Measurements from ENCODE around the gene PTCSC3.
"Not testable (repeated sequence)": the region's sequence is repeated elsewhere in the genome, so short reads cannot be mapped to it uniquely, and the experiment has no call there.

The PTCSC3 gene

GRCh38 chr14:36132826-36133225 lies 43.7 kb downstream of the PTCSC3 start:
- H3K27me3 ChIP-seq (ENCODE audit: control insufficient read depth in 1 of 2, insufficient read depth in 2 of 2, low read length in 2 of 2): no peaks in the 10 kb centered on the region
- H3K9ac ChIP-seq (ENCODE audit: low read depth in 1 of 2, low read length in 2 of 2): no peak overlapping the region
- no peak overlapping the region for H3K4me3 ChIP-seq (ENCODE audit: low read depth in 1 of 2, low read length in 2 of 2)
- no peaks in the 10 kb centered on the region for H3K4me1 ChIP-seq (ENCODE audit: control insufficient read depth in 1 of 2, insufficient read depth in 2 of 2, low read length in 2 of 2)
- H3K27ac ChIP-seq (ENCODE audit: low read depth, low read length): no peak overlapping the region
- no peaks in the 10 kb centered on the region for H3K36me3 ChIP-seq (ENCODE audit: control insufficient read depth in 1 of 2, insufficient read depth in 2 of 2, low read length in 2 of 2)
- H3K9me3 ChIP-seq (ENCODE audit: control insufficient read depth in 1 of 2, low read length in 2 of 2): no peaks in the 10 kb centered on the region

GRCh38 chr14:36130186-36130585 lies 46.3 kb downstream of the PTCSC3 start:
- no peaks in the 10 kb centered on the region for H3K9me3 ChIP-seq (ENCODE audit: control insufficient read depth in 1 of 2, low read length in 2 of 2)
- no peak overlapping the region for H3K9ac ChIP-seq (ENCODE audit: low read depth in 1 of 2, low read length in 2 of 2)
- no peak overlapping the region for H3K27ac ChIP-seq (ENCODE audit: low read depth, low read length)
- no peaks in the 10 kb centered on the region for H3K36me3 ChIP-seq (ENCODE audit: control insufficient read depth in 1 of 2, insufficient read depth in 2 of 2, low read length in 2 of 2)
- H3K4me3 ChIP-seq (ENCODE audit: low read depth in 1 of 2, low read length in 2 of 2): no peak overlapping the region
- H3K27me3 ChIP-seq (ENCODE audit: control insufficient read depth in 1 of 2, insufficient read depth in 2 of 2, low read length in 2 of 2): no peaks in the 10 kb centered on the region
- no peaks in the 10 kb centered on the region for H3K4me1 ChIP-seq (ENCODE audit: control insufficient read depth in 1 of 2, insufficient read depth in 2 of 2, low read length in 2 of 2)

GRCh38 chr14:36129181-36129580 lies 47.3 kb downstream of the PTCSC3 start:
- Histone ChIP-seq H3K27me3 (ENCODE audit: control insufficient read depth in 1 of 2, insufficient read depth in 2 of 2, low read length in 2 of 2) (no peaks in the 10 kb centered on the region), H3K9ac (ENCODE audit: low read depth in 1 of 2, low read length in 2 of 2) (no peak overlapping the region)

GRCh38 chr14:36113341-36113740 lies 63.2 kb downstream of the PTCSC3 start:
- Histone ChIP-seq H3K9me3 (ENCODE audit: control insufficient read depth in 1 of 2, low read length in 2 of 2) (no peaks in the 10 kb centered on the region), H3K27me3 (ENCODE audit: control insufficient read depth in 1 of 2, insufficient read depth in 2 of 2, low read length in 2 of 2) (no peaks in the 10 kb centered on the region), H3K27ac (ENCODE audit: low read depth, low read length) (no peak overlapping the region), H3K4me1 (ENCODE audit: control insufficient read depth in 1 of 2, insufficient read depth in 2 of 2, low read length in 2 of 2) (no peaks in the 10 kb centered on the region), H3K9ac (ENCODE audit: low read depth in 1 of 2, low read length in 2 of 2) (no peak overlapping the region), H3K4me3 (ENCODE audit: low read depth in 1 of 2, low read length in 2 of 2) (no peak overlapping the region), H3K36me3 (ENCODE audit: control insufficient read depth in 1 of 2, insufficient read depth in 2 of 2, low read length in 2 of 2) (no peaks in the 10 kb centered on the region)

More at GRCh38 chr14:36129181-36129580, 47.3 kb downstream of the PTCSC3 start:
- Histone ChIP-seq H3K4me3 (ENCODE audit: low read depth in 1 of 2, low read length in 2 of 2) (no peak overlapping the region), H3K27ac (ENCODE audit: low read depth, low read length) (no peak overlapping the region), H3K36me3 (ENCODE audit: control insufficient read depth in 1 of 2, insufficient read depth in 2 of 2, low read length in 2 of 2) (no peaks in the 10 kb centered on the region), H3K9me3 (ENCODE audit: control insufficient read depth in 1 of 2, low read length in 2 of 2) (no peaks in the 10 kb centered on the region), H3K4me1 (ENCODE audit: control insufficient read depth in 1 of 2, insufficient read depth in 2 of 2, low read length in 2 of 2) (no peaks in the 10 kb centered on the region)

GRCh38 chr14:36111822-36112583 lies 64.5 kb downstream of the PTCSC3 start:
- no peak overlapping the region for H3K9ac ChIP-seq (ENCODE audit: low read depth in 1 of 2, low read length in 2 of 2)
- no peaks in the 10 kb centered on the region for H3K9me3 ChIP-seq (ENCODE audit: control insufficient read depth in 1 of 2, low read length in 2 of 2)
- no peaks in the 10 kb centered on the region for H3K4me1 ChIP-seq (ENCODE audit: control insufficient read depth in 1 of 2, insufficient read depth in 2 of 2, low read length in 2 of 2)
- H3K27me3 ChIP-seq (ENCODE audit: control insufficient read depth in 1 of 2, insufficient read depth in 2 of 2, low read length in 2 of 2): no peaks in the 10 kb centered on the region
- no peak overlapping the region for H3K4me3 ChIP-seq (ENCODE audit: low read depth in 1 of 2, low read length in 2 of 2)
- no peaks in the 10 kb centered on the region for H3K36me3 ChIP-seq (ENCODE audit: control insufficient read depth in 1 of 2, insufficient read depth in 2 of 2, low read length in 2 of 2)
- no peak overlapping the region for H3K27ac ChIP-seq (ENCODE audit: low read depth, low read length)

- peaks cover 0 to 5% of the 10 kb centered on the region in 2 donors for H3K27me3 ChIP-seq (ENCODE audit: control insufficient read depth in 1 of 2, insufficient read depth in 2 of 2, low read length in 2 of 2)
- no peaks in the 10 kb centered on the region for H3K9me3 ChIP-seq (ENCODE audit: control insufficient read depth in 1 of 2, low read length in 2 of 2)
- no peak overlapping the region for H3K27ac ChIP-seq (ENCODE audit: low read depth, low read length)
- H3K4me1 ChIP-seq (ENCODE audit: control insufficient read depth in 1 of 2, insufficient read depth in 2 of 2, low read length in 2 of 2): no peaks in the 10 kb centered on the region
- H3K36me3 ChIP-seq (ENCODE audit: control insufficient read depth in 1 of 2, insufficient read depth in 2 of 2, low read length in 2 of 2): no peaks in the 10 kb centered on the region
- no peak overlapping the region for H3K4me3 ChIP-seq (ENCODE audit: low read depth in 1 of 2, low read length in 2 of 2)
- H3K9ac ChIP-seq (ENCODE audit: low read depth in 1 of 2, low read length in 2 of 2): no peak overlapping the region
Measured at GRCh38 chr14:36105401-36105800, 71.1 kb downstream of the PTCSC3 start.

- not testable (repeated sequence) for H3K9me3 ChIP-seq (ENCODE audit: control insufficient read depth in 1 of 2, low read length in 2 of 2); H3K4me3 ChIP-seq (ENCODE audit: low read depth in 1 of 2, low read length in 2 of 2); H3K36me3 ChIP-seq (ENCODE audit: control insufficient read depth in 1 of 2, insufficient read depth in 2 of 2, low read length in 2 of 2); H3K9ac ChIP-seq (ENCODE audit: low read depth in 1 of 2, low read length in 2 of 2); H3K27me3 ChIP-seq (ENCODE audit: control insufficient read depth in 1 of 2, insufficient read depth in 2 of 2, low read length in 2 of 2); H3K27ac ChIP-seq (ENCODE audit: low read depth, low read length); H3K4me1 ChIP-seq (ENCODE audit: control insufficient read depth in 1 of 2, insufficient read depth in 2 of 2, low read length in 2 of 2)
Measured at GRCh38 chr14:36104258-36104657, 72.3 kb downstream of the PTCSC3 start.

- no peak overlapping the region for H3K9ac ChIP-seq (ENCODE audit: low read depth in 1 of 2, low read length in 2 of 2)
- no peak overlapping the region for H3K4me3 ChIP-seq (ENCODE audit: low read depth in 1 of 2, low read length in 2 of 2)
- no peak overlapping the region for H3K27ac ChIP-seq (ENCODE audit: low read depth, low read length)
Measured at GRCh38 chr14:36099619-36100018, 76.9 kb downstream of the PTCSC3 start.

GRCh38 chr14:36097356-36097755 lies 79.2 kb downstream of the PTCSC3 start:
- Histone ChIP-seq H3K9ac (ENCODE audit: low read depth in 1 of 2, low read length in 2 of 2) (no peak overlapping the region), H3K9me3 (ENCODE audit: control insufficient read depth in 1 of 2, low read length in 2 of 2) (no peaks in the 10 kb centered on the region), H3K4me3 (ENCODE audit: low read depth in 1 of 2, low read length in 2 of 2) (no peak overlapping the region)

More at GRCh38 chr14:36099619-36100018, 76.9 kb downstream of the PTCSC3 start:
- H3K36me3 ChIP-seq (ENCODE audit: control insufficient read depth in 1 of 2, insufficient read depth in 2 of 2, low read length in 2 of 2): no peaks in the 10 kb centered on the region
- H3K4me1 ChIP-seq (ENCODE audit: control insufficient read depth in 1 of 2, insufficient read depth in 2 of 2, low read length in 2 of 2): no peaks in the 10 kb centered on the region
- no peaks in the 10 kb centered on the region for H3K9me3 ChIP-seq (ENCODE audit: control insufficient read depth in 1 of 2, low read length in 2 of 2)
- H3K27me3 ChIP-seq (ENCODE audit: control insufficient read depth in 1 of 2, insufficient read depth in 2 of 2, low read length in 2 of 2): no peaks in the 10 kb centered on the region

GRCh38 chr14:36096090-36096489 lies 80.4 kb downstream of the PTCSC3 start:
- H3K27ac ChIP-seq (ENCODE audit: low read depth, low read length): no peak overlapping the region
- no peaks in the 10 kb centered on the region for H3K36me3 ChIP-seq (ENCODE audit: control insufficient read depth in 1 of 2, insufficient read depth in 2 of 2, low read length in 2 of 2)
- peaks cover 5 to 6% of the 10 kb centered on the region in 2 donors for H3K4me1 ChIP-seq (ENCODE audit: control insufficient read depth in 1 of 2, insufficient read depth in 2 of 2, low read length in 2 of 2)
- H3K27me3 ChIP-seq (ENCODE audit: control insufficient read depth in 1 of 2, insufficient read depth in 2 of 2, low read length in 2 of 2): no peaks in the 10 kb centered on the region
- no peak overlapping the region for H3K9ac ChIP-seq (ENCODE audit: low read depth in 1 of 2, low read length in 2 of 2)
- no peaks in the 10 kb centered on the region for H3K9me3 ChIP-seq (ENCODE audit: control insufficient read depth in 1 of 2, low read length in 2 of 2)
- no peak overlapping the region for H3K4me3 ChIP-seq (ENCODE audit: low read depth in 1 of 2, low read length in 2 of 2)

More at GRCh38 chr14:36097356-36097755, 79.2 kb downstream of the PTCSC3 start:
- H3K4me1 ChIP-seq (ENCODE audit: control insufficient read depth in 1 of 2, insufficient read depth in 2 of 2, low read length in 2 of 2): no peaks in the 10 kb centered on the region
- H3K27me3 ChIP-seq (ENCODE audit: control insufficient read depth in 1 of 2, insufficient read depth in 2 of 2, low read length in 2 of 2): no peaks in the 10 kb centered on the region
- H3K36me3 ChIP-seq (ENCODE audit: control insufficient read depth in 1 of 2, insufficient read depth in 2 of 2, low read length in 2 of 2): no peaks in the 10 kb centered on the region
- H3K27ac ChIP-seq (ENCODE audit: low read depth, low read length): no peak overlapping the region
